Kidney capillary endothelial cell (primary cell): Measurements from ENCODE around the gene FBXW2.
"Not testable (repeated sequence)": the region's sequence is repeated elsewhere in the genome, so short reads cannot be mapped to it uniquely, and the experiment has no call there.

Source experiments
- DNase-seq: peaks from one replicate; pipeline ENCODE4 v3.0.0-alpha.2; 2018; ENCODE audit warnings: low spot score

The FBXW2 gene, protein sequence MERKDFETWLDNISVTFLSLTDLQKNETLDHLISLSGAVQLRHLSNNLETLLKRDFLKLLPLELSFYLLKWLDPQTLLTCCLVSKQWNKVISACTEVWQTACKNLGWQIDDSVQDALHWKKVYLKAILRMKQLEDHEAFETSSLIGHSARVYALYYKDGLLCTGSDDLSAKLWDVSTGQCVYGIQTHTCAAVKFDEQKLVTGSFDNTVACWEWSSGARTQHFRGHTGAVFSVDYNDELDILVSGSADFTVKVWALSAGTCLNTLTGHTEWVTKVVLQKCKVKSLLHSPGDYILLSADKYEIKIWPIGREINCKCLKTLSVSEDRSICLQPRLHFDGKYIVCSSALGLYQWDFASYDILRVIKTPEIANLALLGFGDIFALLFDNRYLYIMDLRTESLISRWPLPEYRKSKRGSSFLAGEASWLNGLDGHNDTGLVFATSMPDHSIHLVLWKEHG

DNA sequence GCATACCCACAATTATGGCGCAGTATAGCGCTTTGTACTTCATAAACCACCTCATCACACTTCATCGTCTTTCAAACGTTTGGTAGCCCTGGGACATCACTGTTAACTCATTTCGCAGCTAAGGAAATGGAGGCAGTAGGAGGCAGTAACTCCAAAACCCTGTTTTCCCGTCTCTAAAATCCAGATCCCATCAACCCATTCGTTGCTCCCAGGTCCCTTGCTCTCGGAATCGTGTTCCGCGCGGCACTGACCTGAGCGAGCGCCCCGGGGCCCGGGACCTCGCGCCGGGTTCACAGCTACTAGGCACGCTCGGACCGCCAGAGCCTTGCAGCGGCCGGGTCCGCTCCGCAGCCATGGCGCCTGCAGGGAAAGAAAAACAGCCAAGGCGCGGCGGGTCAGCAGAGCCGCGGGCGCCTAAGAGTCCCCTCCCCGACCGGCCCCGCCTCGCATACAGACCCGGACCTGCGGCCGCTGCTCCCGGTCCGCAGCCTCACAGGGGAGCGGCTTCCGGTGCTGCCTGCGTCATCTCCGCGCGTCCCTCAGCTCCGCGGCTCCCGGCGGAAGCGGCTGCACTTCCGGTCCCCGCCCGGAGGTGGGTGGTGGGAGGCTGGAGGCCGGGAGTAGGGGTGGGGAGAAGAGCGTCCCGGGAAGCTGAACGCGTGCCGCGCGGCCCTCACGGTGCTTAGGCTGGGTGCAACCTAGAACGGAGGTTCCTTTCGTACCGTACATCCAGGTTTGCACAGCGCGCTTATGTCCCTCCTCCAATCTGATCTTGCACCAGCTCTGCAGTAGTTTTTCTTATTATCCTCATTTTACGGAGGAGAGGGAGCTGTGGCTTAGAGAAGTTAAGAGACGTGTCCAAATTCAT is at the start of gene FBXW2:
Gene FBXW2, minus strand, starts transcription at position 519 of the 868 bp plus-strand sequence. CDS start 5,158 bp downstream, outside the sequence.
- DNase-seq, result peak; percentile 77

DNA sequence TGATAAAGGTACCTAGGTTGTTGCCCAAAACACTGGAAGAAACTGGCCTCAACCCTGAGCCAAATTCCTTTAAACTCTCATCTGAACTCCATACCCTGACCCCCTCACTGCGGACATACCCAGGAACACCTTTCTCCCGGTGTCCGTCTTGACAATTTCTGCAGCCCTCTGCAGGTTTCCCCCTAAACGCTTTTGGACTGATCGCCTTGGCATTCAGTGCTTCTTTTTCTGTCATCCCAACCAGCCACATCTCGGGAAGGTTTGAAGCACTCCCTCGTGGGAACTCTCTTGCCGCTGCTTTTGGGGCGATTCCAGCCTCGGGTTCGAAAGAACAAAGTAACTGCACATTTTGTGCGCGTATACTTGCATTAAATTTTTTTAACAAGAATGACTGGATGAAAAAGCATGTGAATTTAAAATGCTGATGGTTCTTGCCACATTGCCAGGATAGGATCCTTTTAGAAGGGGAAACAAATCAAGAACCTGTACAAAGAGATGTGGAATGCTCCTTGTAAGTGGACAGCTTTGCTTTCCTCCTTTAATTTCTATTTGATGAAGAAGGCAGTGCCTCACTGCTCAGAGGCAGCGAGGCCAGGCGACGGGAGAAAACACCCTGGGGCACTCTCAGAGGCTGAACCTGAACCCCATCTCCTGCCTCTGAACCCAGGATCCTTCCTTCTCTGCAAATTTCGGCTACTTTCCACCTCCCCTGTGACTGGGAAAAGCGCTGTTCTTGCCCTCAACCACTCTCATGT is 48.9 kb upstream of the FBXW2 start:
- peak; percentile 15 for DNase-seq

DNA sequence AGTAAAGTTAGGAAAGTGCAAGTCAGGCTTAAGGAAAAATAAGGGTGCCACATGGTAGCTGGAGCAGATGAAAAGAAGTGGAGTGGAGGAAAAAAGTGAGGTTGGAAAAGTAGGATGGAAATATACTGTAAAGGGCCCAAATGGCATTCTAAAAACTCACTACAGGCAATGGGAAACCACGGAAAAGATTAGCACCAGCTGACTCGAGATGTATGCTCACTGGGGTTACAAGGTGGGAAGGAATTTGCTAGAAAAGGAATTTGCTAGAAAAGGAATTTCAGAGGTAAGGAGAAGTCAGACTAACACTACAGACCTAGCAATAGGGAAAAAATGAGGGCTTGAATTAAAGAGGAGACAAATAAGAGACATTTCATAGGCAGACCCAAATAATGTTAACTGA is 45.9 kb upstream of the FBXW2 start:
- no peak for DNase-seq

DNA sequence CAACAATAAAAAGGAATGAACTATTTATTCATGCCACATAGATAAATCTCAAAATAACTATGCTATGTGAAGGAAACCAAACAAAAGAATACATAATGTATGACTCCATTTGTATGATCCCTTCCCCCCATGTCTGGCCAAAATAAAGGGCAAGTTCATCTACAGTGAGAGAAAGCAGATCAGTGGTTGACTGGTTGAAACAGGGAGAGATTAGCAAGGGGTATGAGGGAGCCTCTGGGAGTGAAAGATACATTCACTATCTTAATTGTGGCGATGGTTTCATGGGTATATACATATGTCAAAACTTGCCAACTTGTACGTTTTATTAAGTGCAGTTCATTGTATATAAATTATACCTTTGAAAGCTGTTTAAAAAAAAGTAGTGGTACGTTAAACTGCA is 44.7 kb upstream of the FBXW2 start:
- DNase-seq, result no peak

DNA sequence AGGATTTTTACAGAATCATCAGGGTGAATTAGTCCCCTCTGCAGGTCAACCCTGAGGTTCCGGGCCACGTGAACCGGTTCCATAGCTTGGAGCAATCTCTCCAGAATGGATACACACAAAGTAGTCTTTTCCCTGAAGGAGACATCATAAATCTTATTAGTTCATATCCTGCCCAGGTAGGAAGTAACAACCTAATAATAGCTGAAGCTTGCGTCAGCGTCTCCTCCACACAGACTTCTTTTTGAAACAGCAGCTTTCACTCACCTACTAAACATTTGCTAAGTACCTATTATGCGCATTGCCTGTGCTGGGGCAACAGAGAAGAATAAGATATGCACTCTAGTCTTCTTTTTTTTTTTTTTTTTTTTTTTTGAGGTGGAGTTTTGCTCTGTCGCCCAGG is 40.1 kb upstream of the FBXW2 start:
- peak; percentile 14 for DNase-seq

DNA sequence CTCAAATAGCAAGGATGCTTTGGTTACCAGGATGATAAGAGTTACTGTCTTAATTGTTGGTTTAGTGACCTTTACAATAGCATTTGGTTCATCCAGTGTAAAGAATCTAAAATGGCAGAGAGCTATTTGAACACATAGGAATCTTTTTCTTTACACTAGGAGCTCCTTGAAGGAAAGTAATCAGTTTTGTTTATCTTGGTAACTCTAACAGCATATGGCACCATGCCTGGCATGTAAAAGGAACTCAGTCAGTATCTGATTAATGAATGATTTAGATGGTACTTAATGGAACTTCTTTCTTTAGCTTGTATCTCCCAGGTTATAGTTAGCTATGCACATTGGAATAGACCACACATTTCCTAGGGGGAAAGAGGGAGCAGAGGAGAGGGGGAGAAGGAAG is 39.6 kb upstream of the FBXW2 start:
- no peak for DNase-seq

DNA sequence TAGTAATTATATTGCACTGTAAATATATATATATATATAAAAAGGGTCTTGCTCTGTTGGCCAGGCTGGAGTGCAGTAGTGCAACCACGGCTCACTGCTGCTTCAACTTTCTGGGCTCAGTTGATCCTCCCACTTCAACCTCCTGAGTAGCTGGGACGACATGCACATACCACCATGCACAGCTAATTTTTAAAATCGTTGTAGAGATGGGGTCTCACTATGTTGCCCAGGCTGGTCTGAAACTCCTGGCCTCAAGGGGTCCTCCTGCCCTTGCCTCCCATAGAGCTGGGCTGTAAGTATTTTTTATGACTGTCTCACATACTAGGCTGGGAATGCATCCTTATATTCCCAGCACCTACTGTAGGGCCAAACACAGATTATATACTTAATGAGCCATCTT is 37.6 kb upstream of the FBXW2 start:
- DNase-seq, result no peak

DNA sequence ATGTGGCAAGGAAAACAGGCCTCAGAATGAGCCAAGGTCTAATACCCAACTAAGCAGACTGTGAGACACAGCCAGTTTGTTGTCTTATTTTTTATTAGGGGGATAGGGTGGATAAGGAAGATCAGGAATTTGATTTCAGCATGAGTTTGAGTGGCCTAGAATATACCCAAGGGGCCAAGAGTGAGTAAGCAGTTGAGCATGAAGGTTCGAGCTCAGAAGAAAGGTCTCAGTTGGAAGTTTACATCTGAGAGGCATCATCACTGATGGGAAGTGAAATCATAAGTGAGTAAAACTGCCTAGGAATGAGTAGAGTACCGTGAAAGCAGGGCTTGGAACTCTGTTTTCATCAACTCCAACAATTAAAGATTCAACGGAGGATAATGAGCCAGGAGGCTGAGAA is 36.9 kb upstream of the FBXW2 start:
- no peak for DNase-seq

DNA sequence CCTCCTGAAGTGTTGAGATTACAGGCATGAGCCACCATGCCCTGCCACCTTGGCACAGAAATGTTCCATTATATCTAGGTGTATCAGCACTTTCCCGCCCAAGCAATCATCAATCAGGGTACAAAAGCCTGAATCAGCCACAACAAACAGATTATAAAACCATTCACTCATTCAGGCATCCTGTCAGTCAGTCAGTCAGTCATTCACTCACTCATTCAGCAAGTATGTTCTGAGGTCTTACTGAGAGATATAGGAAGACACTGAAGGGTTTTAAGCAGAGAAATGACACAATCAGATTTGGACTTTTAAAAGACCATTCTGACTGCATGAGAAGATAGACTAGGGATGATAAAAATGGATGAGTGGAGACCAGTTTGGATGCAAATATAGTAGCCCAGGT is 36.4 kb upstream of the FBXW2 start:
- DNase-seq, result no peak

DNA sequence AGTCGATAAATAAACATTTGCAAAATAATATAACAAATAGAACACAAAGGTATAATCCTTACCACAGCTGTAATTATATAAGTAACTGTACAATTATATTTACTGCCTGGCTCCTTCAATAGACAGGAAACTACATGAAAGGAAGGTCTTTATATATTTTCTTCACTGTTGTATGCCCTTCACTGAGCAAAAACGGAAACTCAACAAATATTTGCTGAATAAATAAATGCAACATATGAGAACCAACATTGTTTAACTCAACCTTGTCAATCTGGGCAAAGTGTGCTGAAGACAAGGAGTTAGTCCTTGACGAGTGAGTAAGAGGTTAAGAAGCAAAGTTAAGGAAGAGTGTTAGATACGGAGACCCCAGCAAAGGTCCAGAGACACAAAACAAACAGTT is 26.9 kb upstream of the FBXW2 start:
- DNase-seq, result no peak

DNA sequence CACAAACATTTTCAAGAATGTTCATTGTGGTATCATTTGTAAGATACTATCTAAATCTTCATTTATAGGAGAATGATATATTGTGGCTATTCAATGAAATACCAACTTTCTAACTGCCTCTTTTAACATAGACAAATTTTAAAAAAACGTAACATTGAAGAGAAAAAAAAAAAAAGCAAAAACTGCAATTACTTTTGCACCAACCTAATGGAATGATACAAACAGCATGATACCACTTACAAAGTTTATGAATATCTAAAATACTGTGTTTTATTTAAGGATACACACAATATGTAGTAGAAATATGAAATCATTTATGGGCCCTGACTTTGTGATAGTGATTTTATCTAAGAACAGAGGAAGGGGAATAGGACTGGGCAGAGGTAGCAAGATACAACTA is 25.4 kb upstream of the FBXW2 start:
- no peak for DNase-seq

DNA sequence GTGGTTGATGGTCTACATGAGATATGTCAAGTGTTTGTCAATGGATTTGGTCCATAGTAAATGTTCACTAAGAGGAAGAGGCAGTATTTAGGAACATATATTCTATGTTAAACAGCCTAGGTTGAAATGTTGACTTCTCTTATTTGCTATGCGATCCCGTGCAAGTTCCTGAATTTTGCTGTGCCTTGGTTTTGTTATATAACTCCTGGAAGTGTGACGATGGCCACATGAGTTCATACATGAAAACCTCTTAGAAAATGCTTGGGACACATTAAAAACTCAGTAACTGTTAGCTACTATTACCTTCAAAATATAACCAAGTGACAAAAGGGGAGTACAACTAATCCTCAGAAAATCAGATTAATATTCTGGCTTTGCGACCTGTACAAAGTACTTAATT is 21.9 kb upstream of the FBXW2 start:
- no peak for DNase-seq

DNA sequence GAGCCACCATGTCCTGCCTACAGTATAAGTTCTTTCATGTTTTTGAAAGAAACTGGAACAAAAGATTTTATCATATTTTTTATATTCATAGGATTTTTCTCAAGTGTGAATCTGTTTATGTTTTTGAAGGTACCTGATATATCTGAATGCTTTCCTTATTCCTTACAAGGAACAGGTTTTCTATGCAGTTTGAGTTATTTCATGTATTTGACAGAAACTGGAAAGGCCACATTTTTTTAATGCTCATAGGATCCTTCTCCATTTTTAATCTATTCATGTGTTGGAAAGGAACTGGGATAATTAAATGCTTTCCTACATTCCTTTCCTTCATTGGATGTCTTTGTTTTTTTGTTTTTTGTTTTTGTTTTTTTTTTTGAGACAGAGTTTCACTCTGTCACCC is 15.7 kb upstream of the FBXW2 start:
- DNase-seq, result no peak

DNA sequence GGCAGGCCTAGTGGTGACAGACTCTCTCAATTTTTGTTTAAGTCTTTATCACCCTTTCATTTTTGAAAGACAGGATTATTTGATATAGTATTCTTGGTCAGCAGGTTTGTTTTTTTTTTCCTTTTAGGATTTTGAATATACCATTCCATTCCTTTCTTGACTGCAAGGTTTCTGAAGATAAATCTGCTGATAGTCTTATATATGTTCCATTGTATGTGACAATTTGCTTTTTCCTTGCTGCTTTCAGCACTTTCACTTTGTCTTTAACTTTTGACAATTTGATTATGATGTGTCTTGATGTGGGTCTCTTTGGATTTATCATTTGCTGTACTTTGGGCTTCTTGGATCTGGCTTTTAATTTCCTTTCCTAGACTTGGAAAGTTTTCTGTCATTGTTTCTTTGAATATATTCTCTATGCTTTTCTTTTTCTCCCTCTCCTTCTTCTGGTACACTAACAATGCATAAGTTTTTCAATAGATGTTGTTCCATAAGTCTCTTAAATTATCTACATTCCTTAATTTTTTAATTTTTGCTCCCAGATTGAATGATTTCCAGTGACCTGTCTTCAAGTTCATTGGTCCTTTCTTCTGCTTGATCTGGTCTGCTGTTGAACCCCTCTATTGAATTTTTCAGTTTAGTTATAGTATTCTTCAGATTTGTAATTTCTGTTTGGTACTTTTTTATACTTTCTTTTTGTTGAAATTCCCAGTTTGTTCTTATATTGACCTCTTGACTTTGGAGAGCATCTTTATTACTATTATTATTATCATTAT is 14.6 kb upstream of the FBXW2 start:
- DNase-seq, result no peak

DNA sequence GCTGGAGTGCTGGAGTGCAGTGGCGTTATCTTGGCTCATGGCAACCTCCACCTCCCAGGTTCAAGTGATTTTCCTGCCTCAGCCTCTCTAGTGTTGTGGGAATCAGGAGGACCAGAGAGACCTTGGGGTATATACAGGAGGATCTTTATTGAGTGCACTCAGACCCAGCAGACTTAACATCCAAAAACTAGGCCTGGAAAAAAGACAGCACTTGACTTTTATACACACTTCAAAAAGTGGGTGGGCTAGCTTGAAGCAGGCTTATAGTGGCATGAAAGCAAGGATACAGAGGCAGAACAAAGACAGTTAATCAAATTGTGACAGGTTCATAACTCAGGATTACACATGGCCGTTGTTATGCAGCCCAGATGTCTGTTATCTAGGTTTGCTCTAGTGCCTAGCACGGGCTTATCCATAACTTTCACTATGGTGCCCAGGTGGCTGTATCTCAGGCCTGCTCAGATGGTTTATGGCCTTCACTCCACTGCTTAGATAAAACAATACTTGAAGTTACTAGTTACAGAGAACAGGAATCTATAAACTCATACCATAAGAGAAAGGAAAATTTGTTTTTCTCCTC is 11.7 kb upstream of the FBXW2 start:
- not testable (repeated sequence) for DNase-seq

DNA sequence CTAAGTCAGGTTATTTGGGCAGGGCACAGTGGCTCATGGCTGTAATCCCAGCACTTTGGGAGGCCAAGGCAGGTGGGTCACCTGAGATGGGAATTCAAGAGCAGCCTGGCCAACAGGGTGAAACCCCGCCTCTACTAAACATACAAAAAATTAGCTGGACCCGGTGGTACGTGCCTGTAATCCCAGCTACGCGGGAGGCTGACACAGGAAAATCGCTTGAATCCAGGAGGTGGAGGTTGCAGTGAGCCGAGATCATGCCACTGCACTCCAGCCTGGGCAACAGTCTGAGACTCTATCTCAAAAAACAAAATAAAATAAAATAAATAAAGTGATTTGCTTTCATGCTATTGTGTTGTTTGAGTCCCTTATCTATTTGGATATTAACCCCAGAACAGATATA is 8.2 kb upstream of the FBXW2 start:
- no peak for DNase-seq

DNA sequence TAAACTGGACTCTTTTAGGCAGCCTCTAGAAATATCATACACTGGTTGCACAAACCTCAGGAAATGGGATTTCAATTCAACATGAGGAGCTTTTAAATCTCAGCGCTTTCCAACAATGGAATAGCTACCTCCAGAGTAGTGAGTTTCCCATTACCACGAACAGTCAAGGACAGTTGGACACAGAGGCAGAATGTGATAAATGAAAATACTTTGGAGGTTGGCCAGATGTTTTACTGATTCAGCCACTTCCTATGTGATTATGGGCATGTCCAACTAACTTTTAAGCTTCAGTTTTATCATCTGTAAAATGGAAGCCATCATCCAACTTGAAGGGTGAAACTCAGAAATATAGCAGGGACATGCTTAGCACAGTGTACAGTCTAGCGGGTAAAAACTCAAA is 2.1 kb downstream of the FBXW2 start:
- no peak for DNase-seq

DNA sequence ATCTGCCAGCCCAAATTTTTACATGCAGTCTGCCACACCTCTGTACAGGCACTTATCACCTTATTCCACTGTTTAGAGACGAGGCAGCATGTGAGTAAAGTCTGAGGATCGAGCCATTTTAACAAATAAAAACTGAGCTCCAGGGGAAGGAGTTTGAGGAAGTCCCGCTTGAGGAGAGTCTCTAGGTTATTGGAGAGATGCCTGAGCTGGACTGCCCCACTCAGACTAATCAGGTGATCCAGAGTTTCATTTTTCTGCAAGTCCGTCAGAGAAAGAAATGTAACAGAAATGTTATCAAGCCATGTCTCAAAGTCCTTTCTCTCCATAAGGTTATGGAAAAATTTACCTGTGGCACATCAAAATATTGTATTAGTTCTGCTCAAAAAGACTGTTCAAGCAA is 5.3 kb downstream of the FBXW2 start:
- DNase-seq, result no peak

DNA sequence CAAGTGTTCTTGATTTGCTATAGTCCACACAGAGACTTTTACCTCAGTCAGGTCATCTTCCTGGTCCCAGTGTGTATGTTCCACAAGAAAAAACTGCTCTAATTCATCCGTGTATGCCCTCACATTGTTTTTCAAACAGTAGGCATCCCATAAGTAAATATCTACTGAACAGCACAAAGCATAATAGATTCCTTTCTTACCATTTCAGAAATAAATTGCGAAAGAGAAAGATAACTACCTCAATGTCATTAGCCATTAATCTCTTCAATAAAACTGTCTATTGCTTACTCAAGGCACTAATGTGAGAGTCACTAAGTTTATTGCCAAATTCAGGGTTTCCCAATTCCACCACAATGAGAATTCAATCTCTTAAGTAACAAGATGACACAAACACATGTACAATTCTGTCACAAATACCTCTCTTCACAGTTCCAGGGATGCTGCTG is 9.6 kb downstream of the FBXW2 start:
- DNase-seq, result no peak

DNA sequence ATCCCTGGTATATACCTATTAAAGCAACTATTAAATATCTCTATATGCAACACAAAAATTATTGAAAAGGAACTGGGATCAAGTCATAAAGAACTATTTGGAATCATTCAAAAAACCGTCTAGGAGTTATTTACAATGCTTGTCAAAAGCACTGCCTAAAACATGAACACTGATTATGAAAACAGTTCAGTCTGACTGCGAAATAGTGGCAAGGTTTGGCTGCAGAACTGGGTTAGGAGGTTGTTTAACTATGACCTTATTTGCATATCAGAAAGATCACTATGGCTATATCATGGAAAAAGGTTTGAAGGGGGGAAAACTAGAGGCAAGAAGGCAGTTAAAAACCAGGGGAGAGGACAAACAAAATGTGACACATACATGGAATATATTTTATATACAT is 12.0 kb downstream of the FBXW2 start:
- DNase-seq, result no peak

DNA sequence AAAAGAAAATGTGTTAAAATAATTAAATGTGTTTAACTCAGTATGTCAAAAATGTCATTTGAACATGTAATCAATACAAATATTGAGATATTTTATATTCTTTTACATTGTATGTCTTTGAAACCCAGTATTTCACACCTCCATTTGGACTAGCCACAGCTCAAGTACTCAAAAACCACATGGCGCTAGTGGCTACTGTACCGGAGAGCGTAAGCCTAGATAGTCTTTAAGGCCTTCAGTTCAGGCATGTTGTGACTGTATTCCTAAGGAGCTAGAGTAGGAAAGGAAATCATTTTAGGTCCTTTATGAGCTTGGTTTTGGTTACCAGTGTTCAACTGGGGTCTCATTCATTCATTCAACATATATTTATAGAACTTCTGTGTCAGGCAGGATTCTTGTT is 12.8 kb downstream of the FBXW2 start:
- DNase-seq, result no peak
